ENCODE results near the gene AUH. TPM values are rescaled to one million over a fixed set of nuclear protein-coding genes. Genes with fewer than 3 reads are reported as not detected.
A peak's percentile ranks its signal among the peaks of the same experiment; 100 is the strongest.

AUH gene
- total RNA-seq, 4 donors from 2014 or later = 26.0 to 61.0 (median 31.0) TPM

DNA sequence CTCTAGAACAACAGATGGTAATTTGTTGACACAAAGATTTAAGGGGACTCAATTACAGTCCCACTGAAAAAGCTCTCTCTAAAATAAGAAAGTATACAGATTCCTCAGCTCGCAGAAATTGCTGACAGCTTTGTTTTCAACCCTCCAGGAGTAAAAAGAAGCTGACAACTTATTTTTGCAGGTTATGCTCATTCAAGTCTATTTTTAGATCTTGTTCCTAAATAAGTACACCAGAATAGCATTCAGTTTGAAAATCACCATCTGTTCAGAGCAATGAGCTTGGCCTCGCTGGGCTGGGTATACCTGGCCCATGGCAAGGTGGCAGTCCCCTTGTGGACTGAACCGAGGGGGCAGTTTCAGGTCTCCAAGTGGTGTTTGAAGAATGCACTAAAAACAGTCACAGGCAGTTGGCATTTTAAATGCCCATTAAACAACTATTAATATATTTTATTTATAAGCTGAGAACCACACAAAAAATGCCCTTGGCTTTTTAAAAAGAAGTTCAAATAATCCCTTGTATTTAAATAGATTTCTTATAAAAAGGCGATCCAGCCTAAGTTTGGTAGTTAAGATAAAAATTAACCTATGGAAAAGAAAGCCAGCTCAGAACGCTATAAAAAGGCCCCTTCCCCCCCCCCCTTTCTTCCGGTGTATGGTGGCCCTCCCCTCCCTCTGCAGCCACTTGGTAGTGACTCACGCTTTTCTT lies 169.2 kb downstream of the AUH start:
- Histone ChIP-seq H3K4me1 (peaks cover 61% of the 10 kb centered on the region), H3K4me3 (peak overlapping the region; percentile 38)

DNA sequence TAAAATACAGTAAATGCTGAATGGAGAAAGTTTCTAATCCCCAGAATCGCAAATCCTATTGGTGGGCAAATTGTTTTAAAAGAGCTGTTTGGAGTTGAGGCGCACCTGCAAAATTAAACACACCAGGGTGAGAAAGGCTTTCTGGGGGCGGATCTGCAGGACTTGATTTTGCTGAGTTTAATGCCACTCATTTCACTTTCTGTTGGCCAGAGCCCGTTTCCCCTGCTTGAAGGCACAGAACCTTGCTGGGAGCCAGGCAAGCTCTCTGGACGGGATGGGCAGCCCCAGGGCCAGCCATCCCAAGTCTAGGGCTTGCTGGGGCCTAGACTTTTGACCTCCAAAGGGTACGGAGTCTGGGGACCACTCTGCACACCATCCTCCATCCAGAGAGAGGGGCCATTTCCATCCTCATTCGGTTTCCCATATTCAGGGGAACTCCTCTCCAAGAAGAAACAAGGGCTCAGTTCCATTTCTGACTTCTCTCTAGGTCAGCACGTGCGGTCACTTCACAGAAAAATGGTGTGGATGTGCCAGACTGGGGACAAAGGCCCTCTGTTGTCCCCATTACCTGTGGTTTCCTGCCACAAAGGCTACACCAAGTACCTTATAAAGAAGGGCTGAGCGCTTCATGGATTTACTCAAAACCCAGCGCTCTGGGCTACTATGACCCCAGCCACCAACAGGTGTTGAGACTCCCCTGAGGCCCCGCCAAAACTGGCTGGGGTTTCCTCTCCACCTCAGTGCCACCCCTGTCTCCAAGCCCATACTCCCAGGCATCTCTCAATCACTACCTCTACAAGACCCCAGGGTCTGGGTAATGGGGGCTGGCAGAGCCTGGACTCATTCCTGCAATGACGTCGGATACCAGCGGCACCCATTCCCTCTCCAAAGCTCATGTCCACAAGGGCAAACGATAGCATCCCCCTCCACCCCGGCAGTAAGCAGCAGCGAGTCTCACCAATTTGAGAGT lies 170.0 kb downstream of the AUH start:
- DNase-seq (ENCODE audit: low spot score in 2 of 2) = peak in 1 of 2 donors; percentile 55
- 85% methylated on average over 17 of the region's 18 CpGs for WGBS
- no peaks in the 10 kb centered on the region for H3K27me3 ChIP-seq

More for the DNA sequence above, 169.2 kb downstream of the AUH start:
- Histone ChIP-seq H3K27me3 (no peaks in the 10 kb centered on the region), H3K27ac (peak overlapping the region; percentile 93), H3K36me3 (no peaks in the 10 kb centered on the region), H3K9me3 (no peaks in the 10 kb centered on the region)
- DNase-seq (ENCODE audit: low spot score in 2 of 2) = no peak
- TF ChIP-seq POLR2A (IDR thresholded peaks at IDR 0.05) = no peak
- TF ChIP-seq, protein P1, sequence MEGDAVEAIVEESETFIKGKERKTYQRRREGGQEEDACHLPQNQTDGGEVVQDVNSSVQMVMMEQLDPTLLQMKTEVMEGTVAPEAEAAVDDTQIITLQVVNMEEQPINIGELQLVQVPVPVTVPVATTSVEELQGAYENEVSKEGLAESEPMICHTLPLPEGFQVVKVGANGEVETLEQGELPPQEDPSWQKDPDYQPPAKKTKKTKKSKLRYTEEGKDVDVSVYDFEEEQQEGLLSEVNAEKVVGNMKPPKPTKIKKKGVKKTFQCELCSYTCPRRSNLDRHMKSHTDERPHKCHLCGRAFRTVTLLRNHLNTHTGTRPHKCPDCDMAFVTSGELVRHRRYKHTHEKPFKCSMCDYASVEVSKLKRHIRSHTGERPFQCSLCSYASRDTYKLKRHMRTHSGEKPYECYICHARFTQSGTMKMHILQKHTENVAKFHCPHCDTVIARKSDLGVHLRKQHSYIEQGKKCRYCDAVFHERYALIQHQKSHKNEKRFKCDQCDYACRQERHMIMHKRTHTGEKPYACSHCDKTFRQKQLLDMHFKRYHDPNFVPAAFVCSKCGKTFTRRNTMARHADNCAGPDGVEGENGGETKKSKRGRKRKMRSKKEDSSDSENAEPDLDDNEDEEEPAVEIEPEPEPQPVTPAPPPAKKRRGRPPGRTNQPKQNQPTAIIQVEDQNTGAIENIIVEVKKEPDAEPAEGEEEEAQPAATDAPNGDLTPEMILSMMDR (IDR thresholded peaks at IDR 0.05) = no peak
- TF ChIP-seq POLR2AphosphoS5 (IDR thresholded peaks at IDR 0.05) = no peak
- TF ChIP-seq EP300 (IDR thresholded peaks at IDR 0.05) = no peak
- 25% methylated on average over 7 of the region's 7 CpGs for WGBS

DNA sequence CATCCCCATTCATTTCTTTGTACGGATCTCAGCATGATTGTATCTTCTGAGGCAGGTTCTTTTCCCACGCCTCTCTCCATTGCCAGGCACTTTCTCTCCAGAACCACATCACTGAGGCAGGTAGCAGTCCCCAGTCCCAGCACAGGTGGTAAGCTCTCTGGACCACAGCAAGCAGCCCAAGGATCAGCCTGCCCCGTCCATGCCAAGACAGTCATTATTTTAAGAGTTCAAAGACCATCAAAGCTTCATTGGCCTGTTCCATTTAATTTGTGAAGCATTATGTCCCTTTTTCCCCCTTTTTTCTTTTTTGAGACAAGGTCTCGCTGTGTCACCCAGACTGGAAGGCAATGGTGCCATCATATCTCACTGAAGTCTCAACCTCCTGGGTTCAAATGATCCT lies 171.7 kb downstream of the AUH start:
- 94% methylated on average over 4 of the region's 4 CpGs for WGBS
- DNase-seq (ENCODE audit: low spot score in 2 of 2) = peak in 1 of 2 donors; percentile 14
- Histone ChIP-seq H3K4me1 (peaks cover 42% of the 10 kb centered on the region), H3K4me3 (no peak overlapping the region), H3K27me3 (no peaks in the 10 kb centered on the region), H3K36me3 (no peaks in the 10 kb centered on the region), H3K27ac (no peak overlapping the region), H3K9me3 (no peaks in the 10 kb centered on the region)
- TF ChIP-seq POLR2A (IDR thresholded peaks at IDR 0.05) (no peak), POLR2AphosphoS5 (IDR thresholded peaks at IDR 0.05) (no peak), EP300 (IDR thresholded peaks at IDR 0.05) (no peak)
- TF ChIP-seq, protein P1 (IDR thresholded peaks at IDR 0.05) = no peak

More for the DNA sequence above, 170.0 kb downstream of the AUH start:
- H3K36me3 ChIP-seq = no peaks in the 10 kb centered on the region
- TF ChIP-seq POLR2AphosphoS5 (IDR thresholded peaks at IDR 0.05) (no peak), EP300 (IDR thresholded peaks at IDR 0.05) (no peak), POLR2A (IDR thresholded peaks at IDR 0.05) (no peak)
- TF ChIP-seq, protein P1 (IDR thresholded peaks at IDR 0.05) = no peak
- H3K27ac ChIP-seq = peak overlapping the region; percentile 93
- no peak overlapping the region for H3K4me3 ChIP-seq
- H3K4me1 ChIP-seq = peaks cover 55% of the 10 kb centered on the region
- no peaks in the 10 kb centered on the region for H3K9me3 ChIP-seq

DNA sequence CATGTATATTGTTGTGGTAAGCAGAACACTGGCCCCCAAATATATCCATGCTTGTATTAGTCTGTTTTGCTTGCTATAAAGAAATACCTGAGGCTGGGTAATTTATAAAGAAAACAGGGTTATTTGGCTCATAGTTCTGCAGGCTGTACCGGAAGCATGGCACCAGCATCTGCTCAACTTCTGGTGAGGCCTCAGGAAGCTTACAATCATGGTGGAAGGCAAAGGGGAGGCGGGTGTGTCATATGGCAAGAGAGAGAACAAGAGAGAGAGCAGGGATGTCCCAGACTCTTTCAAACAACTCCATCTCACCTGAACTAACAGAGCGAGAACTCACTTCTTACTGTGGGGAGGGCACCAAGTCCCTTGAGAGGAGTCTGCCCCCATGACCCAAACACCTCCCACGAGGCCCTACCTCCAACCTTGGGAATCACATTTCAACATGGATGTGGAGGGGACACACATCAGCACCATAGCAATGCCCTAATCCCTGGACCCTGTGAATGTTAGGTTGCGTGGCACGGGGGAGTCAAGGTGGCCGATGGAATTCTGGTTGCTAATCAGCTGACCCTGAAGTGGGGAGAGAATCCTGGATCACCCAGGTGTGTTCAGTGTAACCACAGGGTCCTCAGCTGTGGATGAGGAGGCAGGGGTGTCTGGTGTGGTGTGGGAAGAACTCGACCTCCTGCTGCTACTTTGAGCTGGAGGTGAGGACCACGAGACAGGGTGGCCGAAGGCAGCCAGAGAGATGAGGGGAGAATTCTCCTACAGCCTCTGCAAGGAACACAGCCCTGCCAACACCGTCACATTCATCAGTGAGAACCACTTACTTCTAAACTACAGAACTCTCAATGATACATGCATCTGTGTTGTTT lies 172.8 kb downstream of the AUH start:
- Histone ChIP-seq H3K27ac (no peak overlapping the region), H3K36me3 (no peaks in the 10 kb centered on the region), H3K4me3 (no peak overlapping the region), H3K9me3 (no peaks in the 10 kb centered on the region), H3K4me1 (peaks cover 31% of the 10 kb centered on the region), H3K27me3 (no peaks in the 10 kb centered on the region)
- TF ChIP-seq EP300 (IDR thresholded peaks at IDR 0.05) (no peak), POLR2AphosphoS5 (IDR thresholded peaks at IDR 0.05) (no peak), POLR2A (IDR thresholded peaks at IDR 0.05) (no peak)
- TF ChIP-seq, protein P1 (IDR thresholded peaks at IDR 0.05) = no peak
- DNase-seq (ENCODE audit: low spot score in 2 of 2) = peak in 1 of 2 donors; percentile 34
- WGBS = 97% methylated on average over 11 of the region's 11 CpGs
